SK-N-SH (cell line): Measurements from ENCODE around the gene JAKMIP3.

Source experiments
- ELF1 ChIP-seq: IDR thresholded peaks from 2 replicates; pipeline ENCODE4 v1.4.0; 2012
- EP300 ChIP-seq, 2 experiments: IDR thresholded peaks; 2 replicates each; pipeline versions ENCODE4 v1.4.0 to v1.6.1; 2012; ENCODE audit warnings: borderline replicate concordance in 1 of 2, low read depth in 1 of 2, low read length in 1 of 2
- FOXM1 ChIP-seq: IDR thresholded peaks from 2 replicates; pipeline ENCODE4 v1.4.0; 2012; ENCODE audit warnings: low read depth, mild to moderate bottlenecking
- JUND ChIP-seq: IDR thresholded peaks from 2 replicates; pipeline ENCODE4 v1.4.0; 2012
- MAX ChIP-seq: IDR thresholded peaks from 2 replicates; pipeline ENCODE4 v1.4.0; 2012; ENCODE audit warnings: low read depth
- RXRA ChIP-seq: IDR thresholded peaks from 2 replicates; pipeline ENCODE4 v1.4.0; 2012; ENCODE audit warnings: low read depth, mild to moderate bottlenecking, borderline replicate concordance
- TF ChIP-seq, protein P1 (sequence below): fragments of 150-350 bp; IDR thresholded peaks from 2 replicates; pipeline ENCODE4 v1.6.1; 2016; ENCODE audit warnings: mild to moderate bottlenecking, low read depth, low read length
- TF ChIP-seq, protein P2 (sequence below): fragments of 200-600 bp; sonication (generic); IDR thresholded peaks from 2 replicates; pipeline ENCODE4 v1.6.1; 2017; ENCODE audit warnings: antibody characterized with exemption, mild to moderate bottlenecking, moderate library complexity

DNA sequence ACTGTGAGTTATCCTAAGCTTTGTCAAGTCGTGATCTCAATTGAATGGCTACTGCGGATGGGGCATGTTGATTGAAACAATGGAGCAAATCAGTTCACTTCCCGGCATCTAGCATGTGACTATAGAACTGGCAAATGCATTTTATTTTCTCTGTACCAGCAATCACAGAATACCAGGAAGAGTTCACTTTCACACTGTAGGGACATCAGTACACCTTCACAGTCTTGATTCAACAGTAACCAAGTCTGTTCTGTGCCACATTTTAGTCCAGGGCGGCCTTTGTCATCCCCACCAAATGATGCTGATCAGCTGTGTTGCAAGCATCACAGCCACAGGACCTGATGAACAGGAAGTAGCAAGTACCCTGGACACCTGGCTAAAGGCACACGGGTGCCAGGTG, 32.1 kb upstream of the JAKMIP3 start:
- no peak for TF ChIP-seq JUND
- no peak for TF ChIP-seq ELF1
- TF ChIP-seq, protein P1, sequence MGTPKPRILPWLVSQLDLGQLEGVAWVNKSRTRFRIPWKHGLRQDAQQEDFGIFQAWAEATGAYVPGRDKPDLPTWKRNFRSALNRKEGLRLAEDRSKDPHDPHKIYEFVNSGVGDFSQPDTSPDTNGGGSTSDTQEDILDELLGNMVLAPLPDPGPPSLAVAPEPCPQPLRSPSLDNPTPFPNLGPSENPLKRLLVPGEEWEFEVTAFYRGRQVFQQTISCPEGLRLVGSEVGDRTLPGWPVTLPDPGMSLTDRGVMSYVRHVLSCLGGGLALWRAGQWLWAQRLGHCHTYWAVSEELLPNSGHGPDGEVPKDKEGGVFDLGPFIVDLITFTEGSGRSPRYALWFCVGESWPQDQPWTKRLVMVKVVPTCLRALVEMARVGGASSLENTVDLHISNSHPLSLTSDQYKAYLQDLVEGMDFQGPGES: no peak
- TF ChIP-seq RXRA: no peak
- TF ChIP-seq, protein P2, sequence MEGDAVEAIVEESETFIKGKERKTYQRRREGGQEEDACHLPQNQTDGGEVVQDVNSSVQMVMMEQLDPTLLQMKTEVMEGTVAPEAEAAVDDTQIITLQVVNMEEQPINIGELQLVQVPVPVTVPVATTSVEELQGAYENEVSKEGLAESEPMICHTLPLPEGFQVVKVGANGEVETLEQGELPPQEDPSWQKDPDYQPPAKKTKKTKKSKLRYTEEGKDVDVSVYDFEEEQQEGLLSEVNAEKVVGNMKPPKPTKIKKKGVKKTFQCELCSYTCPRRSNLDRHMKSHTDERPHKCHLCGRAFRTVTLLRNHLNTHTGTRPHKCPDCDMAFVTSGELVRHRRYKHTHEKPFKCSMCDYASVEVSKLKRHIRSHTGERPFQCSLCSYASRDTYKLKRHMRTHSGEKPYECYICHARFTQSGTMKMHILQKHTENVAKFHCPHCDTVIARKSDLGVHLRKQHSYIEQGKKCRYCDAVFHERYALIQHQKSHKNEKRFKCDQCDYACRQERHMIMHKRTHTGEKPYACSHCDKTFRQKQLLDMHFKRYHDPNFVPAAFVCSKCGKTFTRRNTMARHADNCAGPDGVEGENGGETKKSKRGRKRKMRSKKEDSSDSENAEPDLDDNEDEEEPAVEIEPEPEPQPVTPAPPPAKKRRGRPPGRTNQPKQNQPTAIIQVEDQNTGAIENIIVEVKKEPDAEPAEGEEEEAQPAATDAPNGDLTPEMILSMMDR: no peak
- TF ChIP-seq MAX: no peak
- no peak for TF ChIP-seq FOXM1
- TF ChIP-seq EP300 (IDR thresholded peaks at IDR 0.05; ENCODE audit: borderline replicate concordance in 1 of 2, low read depth in 1 of 2, low read length in 1 of 2): no peak
